ENCODE data around the gene ITGB1. TPM values are rescaled to one million over a fixed set of nuclear protein-coding genes. Genes with fewer than 3 reads are reported as not detected.

The ITGB1 gene
- total RNA-seq, 1 donor from 2014 or later: 87.4 TPM

- no peak for DNase-seq
- H3K9me3 Mint-ChIP-seq: no peaks in the 10 kb centered on the region
- no peaks in the 10 kb centered on the region for H3K36me3 Mint-ChIP-seq (ENCODE audit: low read depth)
- H3K4me1 Mint-ChIP-seq: peaks cover 2% of the 10 kb centered on the region
- TF ChIP-seq, protein P1, sequence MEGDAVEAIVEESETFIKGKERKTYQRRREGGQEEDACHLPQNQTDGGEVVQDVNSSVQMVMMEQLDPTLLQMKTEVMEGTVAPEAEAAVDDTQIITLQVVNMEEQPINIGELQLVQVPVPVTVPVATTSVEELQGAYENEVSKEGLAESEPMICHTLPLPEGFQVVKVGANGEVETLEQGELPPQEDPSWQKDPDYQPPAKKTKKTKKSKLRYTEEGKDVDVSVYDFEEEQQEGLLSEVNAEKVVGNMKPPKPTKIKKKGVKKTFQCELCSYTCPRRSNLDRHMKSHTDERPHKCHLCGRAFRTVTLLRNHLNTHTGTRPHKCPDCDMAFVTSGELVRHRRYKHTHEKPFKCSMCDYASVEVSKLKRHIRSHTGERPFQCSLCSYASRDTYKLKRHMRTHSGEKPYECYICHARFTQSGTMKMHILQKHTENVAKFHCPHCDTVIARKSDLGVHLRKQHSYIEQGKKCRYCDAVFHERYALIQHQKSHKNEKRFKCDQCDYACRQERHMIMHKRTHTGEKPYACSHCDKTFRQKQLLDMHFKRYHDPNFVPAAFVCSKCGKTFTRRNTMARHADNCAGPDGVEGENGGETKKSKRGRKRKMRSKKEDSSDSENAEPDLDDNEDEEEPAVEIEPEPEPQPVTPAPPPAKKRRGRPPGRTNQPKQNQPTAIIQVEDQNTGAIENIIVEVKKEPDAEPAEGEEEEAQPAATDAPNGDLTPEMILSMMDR (IDR thresholded peaks at IDR 0.05): no peak
- H3K27me3 Mint-ChIP-seq: no peaks in the 10 kb centered on the region
- ATAC-seq (ENCODE audit: low read depth): no peak
- no peak overlapping the region for H3K27ac Mint-ChIP-seq
- H3K4me3 Mint-ChIP-seq: no peak overlapping the region
- intact Hi-C loops (cut with micrococcal nuclease): no loop called here
- POLR2A ChIA-PET: no interaction called here
- CTCF ChIA-PET: no interaction called here
Measured at GRCh38 chr10:32888161-32888927, 69.7 kb downstream of the ITGB1 start.

DNA sequence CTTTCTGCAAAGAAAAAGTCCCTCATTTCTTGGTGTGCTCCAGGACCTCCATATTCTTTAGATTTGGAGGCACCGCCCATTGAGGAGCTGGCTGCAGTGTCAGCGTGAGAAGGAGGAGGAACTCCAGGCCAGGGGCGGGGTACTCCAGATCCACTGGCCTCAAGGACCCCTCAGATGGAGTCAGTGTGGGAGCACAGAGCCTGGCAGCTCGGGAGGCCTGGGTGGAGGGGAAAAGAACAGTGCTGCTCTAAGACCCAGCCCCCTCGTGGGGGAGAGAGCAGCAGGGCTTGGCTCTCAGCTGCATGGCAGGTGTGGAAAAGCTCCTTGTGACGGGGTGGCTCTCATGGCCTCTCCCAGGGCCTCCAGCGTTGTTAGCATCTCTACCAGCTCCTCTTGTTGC, 70.5 kb downstream of the ITGB1 start:
- DNase-seq: no peak
- no peaks in the 10 kb centered on the region for H3K9me3 Mint-ChIP-seq
- TF ChIP-seq, protein P1 (IDR thresholded peaks at IDR 0.05): no peak
- POLR2A ChIA-PET: no interaction called here
- CTCF ChIA-PET: no interaction called here
- no peaks in the 10 kb centered on the region for H3K36me3 Mint-ChIP-seq (ENCODE audit: low read depth)
- H3K27me3 Mint-ChIP-seq: no peaks in the 10 kb centered on the region
- intact Hi-C loops (cut with micrococcal nuclease): no loop called here
- H3K4me3 Mint-ChIP-seq: no peak overlapping the region
- no peak for ATAC-seq (ENCODE audit: low read depth)
- peaks cover 2% of the 10 kb centered on the region for H3K4me1 Mint-ChIP-seq
- no peak overlapping the region for H3K27ac Mint-ChIP-seq

DNA sequence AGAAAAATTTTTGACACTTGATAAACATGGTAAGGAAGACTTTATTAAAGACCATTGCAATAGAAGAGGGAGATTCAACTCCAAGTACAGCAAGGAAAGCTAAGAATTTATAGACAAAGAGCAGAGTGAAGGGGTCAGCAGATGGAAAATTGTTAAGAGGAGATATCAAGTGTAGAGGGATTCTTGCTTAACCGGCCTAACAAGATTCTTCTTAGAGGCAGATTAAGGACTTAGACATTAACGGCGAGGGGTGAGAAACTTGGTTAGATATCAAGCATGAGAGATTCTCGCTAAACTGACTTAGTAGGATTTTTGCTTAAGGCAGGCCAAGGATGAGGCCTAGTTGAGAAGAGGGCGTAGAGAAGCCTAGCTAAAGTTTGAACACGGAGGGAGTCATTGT, 76.0 kb downstream of the ITGB1 start:
- TF ChIP-seq, protein P1 (IDR thresholded peaks at IDR 0.05): no peak
- Mint-ChIP-seq H3K27me3 (peaks cover 1% of the 10 kb centered on the region), H3K36me3 (ENCODE audit: low read depth) (no peaks in the 10 kb centered on the region), H3K27ac (no peak overlapping the region), H3K9me3 (no peaks in the 10 kb centered on the region), H3K4me3 (no peak overlapping the region), H3K4me1 (no peaks in the 10 kb centered on the region)
- intact Hi-C loops (cut with micrococcal nuclease): no loop called here
- no peak for ATAC-seq (ENCODE audit: low read depth)
- DNase-seq: no peak
- POLR2A ChIA-PET: no interaction called here
- CTCF ChIA-PET: no interaction called here

GRCh38 chr10:32878646-32879045, 79.4 kb downstream of the ITGB1 start:
- CTCF ChIA-PET: no interaction called here
- intact Hi-C loops (cut with micrococcal nuclease): no loop called here
- peaks cover 3% of the 10 kb centered on the region for H3K27me3 Mint-ChIP-seq

GRCh38 chr10:32877915-32878314, 80.1 kb downstream of the ITGB1 start:
- CTCF ChIA-PET: no interaction called here
- H3K4me1 Mint-ChIP-seq: no peaks in the 10 kb centered on the region

More at GRCh38 chr10:32878646-32879045, 79.4 kb downstream of the ITGB1 start:
- Mint-ChIP-seq H3K4me1 (no peaks in the 10 kb centered on the region), H3K36me3 (ENCODE audit: low read depth) (no peaks in the 10 kb centered on the region), H3K27ac (no peak overlapping the region), H3K4me3 (no peak overlapping the region), H3K9me3 (no peaks in the 10 kb centered on the region)
- ATAC-seq (ENCODE audit: low read depth): no peak
- POLR2A ChIA-PET: no interaction called here
- TF ChIP-seq, protein P1 (IDR thresholded peaks at IDR 0.05): no peak
- DNase-seq: no peak

More at GRCh38 chr10:32877915-32878314, 80.1 kb downstream of the ITGB1 start:
- DNase-seq (no peak), ATAC-seq (ENCODE audit: low read depth) (no peak)
- TF ChIP-seq, protein P1 (IDR thresholded peaks at IDR 0.05): no peak
- POLR2A ChIA-PET: no interaction called here
- peaks cover 6% of the 10 kb centered on the region for H3K27me3 Mint-ChIP-seq
- H3K27ac Mint-ChIP-seq: no peak overlapping the region
- intact Hi-C loops (cut with micrococcal nuclease): no loop called here
- peaks cover 5% of the 10 kb centered on the region for H3K9me3 Mint-ChIP-seq
- H3K4me3 Mint-ChIP-seq: no peak overlapping the region
- no peaks in the 10 kb centered on the region for H3K36me3 Mint-ChIP-seq (ENCODE audit: low read depth)

All from activated B cell treated with CpG ODN at 0.5 μM for 24 hours (primary cell).